ENCODE measurements around the gene EXOSC9. TPM values are rescaled to one million over a fixed set of nuclear protein-coding genes. Genes with fewer than 3 reads are reported as not detected.

The EXOSC9 gene
- total RNA-seq, 1 experiment from 2014 or later: 29.9 TPM

GRCh38 chr4:121861426-121861825, 60.3 kb downstream of the EXOSC9 start:
- Histone ChIP-seq H2AFZ (no peak overlapping the region), H3K79me2 (ENCODE audit: low read depth) (no peaks in the 10 kb centered on the region), H4K20me1 (ENCODE audit: insufficient read depth) (no peaks in the 10 kb centered on the region), H3K9me2 (ENCODE audit: insufficient read depth) (no peaks in the 10 kb centered on the region; the same call in 1 of the 2 replicates), H3K27me3 (ENCODE audit: insufficient read depth, low read depth) (no peaks in the 10 kb centered on the region), H3K9me3 (ENCODE audit: insufficient read depth, low read depth) (no peaks in the 10 kb centered on the region), H3K4me1 (replicated peaks; ENCODE audit: insufficient read depth) (no peaks in the 10 kb centered on the region), H3K36me3 (ENCODE audit: low read depth) (peaks cover 9% of the 10 kb centered on the region), H3K27ac (no peak overlapping the region), H3K4me2 (no peak overlapping the region), H3K4me3 (no peak overlapping the region), H3F3A (ENCODE audit: insufficient read depth, low read depth) (no peaks in the 10 kb centered on the region)
- ChIA-PET CTCF (no interaction called here), POLR2A (ENCODE audit: unreplicated experiment) (no interaction called here)
- intact Hi-C loops (cut with micrococcal nuclease; ENCODE audit: unreplicated experiment): no loop called here
- no TSS peak for BruUV-seq (replicated peaks)
- TF ChIP-seq EZH2 (IDR thresholded peaks at IDR 0.05; ENCODE audit: low read depth) (no peak), CTCF (conservative IDR thresholded peaks at IDR 0.05) (no peak)
- no peak for DNase-seq

GRCh38 chr4:121863799-121864198, 62.7 kb downstream of the EXOSC9 start:
- H3K36me3 ChIP-seq (ENCODE audit: low read depth): peaks cover 23% of the 10 kb centered on the region
- no peaks in the 10 kb centered on the region for H3K27me3 ChIP-seq (ENCODE audit: insufficient read depth, low read depth)
- TF ChIP-seq EZH2 (IDR thresholded peaks at IDR 0.05; ENCODE audit: low read depth) (no peak), CTCF (conservative IDR thresholded peaks at IDR 0.05) (no peak)
- H2AFZ ChIP-seq: no peak overlapping the region
- intact Hi-C loops (cut with micrococcal nuclease; ENCODE audit: unreplicated experiment): no loop called here
- no peaks in the 10 kb centered on the region; the same call in 1 of the 2 replicates for H3K9me2 ChIP-seq (ENCODE audit: insufficient read depth)
- H3K4me2 ChIP-seq: no peak overlapping the region
- H3K27ac ChIP-seq: no peak overlapping the region
- H3K79me2 ChIP-seq (ENCODE audit: low read depth): peaks cover 2% of the 10 kb centered on the region; the same call in 1 of the 2 replicates
- ChIA-PET POLR2A (ENCODE audit: unreplicated experiment) (interaction anchor here (0.6 kb wide), 1 partner anchor 630 kb away, joined by 3 read pairs; no protein-coding TSS in a partner anchor), CTCF (interaction anchor here (0.6 kb wide), 2 partner anchors 14 to 675 kb away, joined by 3 to 4 read pairs; no protein-coding TSS in a partner anchor)
- no peak for DNase-seq
- no peak overlapping the region for H3K4me3 ChIP-seq
- no peaks in the 10 kb centered on the region for H4K20me1 ChIP-seq (ENCODE audit: insufficient read depth)
- BruUV-seq (replicated peaks): no TSS peak
- no peaks in the 10 kb centered on the region for H3K9me3 ChIP-seq (ENCODE audit: insufficient read depth, low read depth)
- no peaks in the 10 kb centered on the region; the same call in 1 of the 2 replicates for H3F3A ChIP-seq (ENCODE audit: insufficient read depth, low read depth)
- peaks cover 2% of the 10 kb centered on the region for H3K4me1 ChIP-seq (replicated peaks; ENCODE audit: insufficient read depth)

Other genes with a start within 250 kb of the EXOSC9 start
- gene ANXA5, start 104.3 kb upstream of the EXOSC9 start, total RNA-seq (2021): 177 and 230 TPM in 2 replicates
- not detected in 2 replicates for gene SMIM43, start 36.2 kb upstream of the EXOSC9 start, total RNA-seq (2021)
- 61.9 and 70.7 TPM in 2 replicates for gene CCNA2, start 22.6 kb downstream of the EXOSC9 start, total RNA-seq (2021)
- 20.3 and 21.4 TPM in 2 replicates for gene BBS7, start 69.2 kb downstream of the EXOSC9 start, total RNA-seq (2021)
- 0.24 TPM in 1 of 2 replicates, not detected in the other for gene TRPC3, start 150.7 kb downstream of the EXOSC9 start, total RNA-seq (2021)